ENCODE data around the gene TTBK2. TPM values are rescaled to one million over a fixed set of nuclear protein-coding genes. Genes with fewer than 3 reads are reported as not detected.

The TTBK2 gene
- polyA plus RNA-seq, 1 of the 3 experiments (the other 2 are of a cell fraction): 4.5 TPM

DNA sequence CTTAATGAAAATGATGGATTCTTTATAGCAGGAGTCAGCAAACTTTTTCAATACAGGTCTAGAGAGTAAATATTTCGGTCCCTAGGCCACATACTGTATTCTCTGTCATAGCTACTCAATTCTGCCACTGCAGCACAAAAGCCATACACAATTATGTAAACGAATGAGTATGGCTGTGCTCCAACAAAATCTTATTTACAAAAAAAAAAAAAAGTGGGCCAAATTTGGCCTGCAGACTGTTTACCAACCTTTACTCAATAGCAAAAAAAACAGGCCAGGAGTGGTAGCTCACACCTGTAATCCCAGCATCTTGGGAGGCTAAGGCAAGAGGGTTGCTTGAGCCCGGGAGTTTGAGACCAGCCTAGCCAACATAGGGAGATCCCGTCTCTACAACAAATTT, 41.1 kb downstream of the TTBK2 start (continued):
- TF ChIP-seq NRF1 (IDR thresholded peaks at IDR 0.05; ENCODE audit: low read depth, low read length) (no peak), RXRA (IDR thresholded peaks at IDR 0.05; ENCODE audit: borderline replicate concordance, low read depth) (no peak), GABPA (IDR thresholded peaks at IDR 0.05; ENCODE audit: low read depth) (no peak), CHD2 (IDR thresholded peaks at IDR 0.05; ENCODE audit: low read length, partially characterized antibody) (no peak), TCF12 (IDR thresholded peaks at IDR 0.05) (no peak), NFIC (IDR thresholded peaks at IDR 0.05; ENCODE audit: borderline replicate concordance) (no peak)
- TF ChIP-seq, protein P1, sequence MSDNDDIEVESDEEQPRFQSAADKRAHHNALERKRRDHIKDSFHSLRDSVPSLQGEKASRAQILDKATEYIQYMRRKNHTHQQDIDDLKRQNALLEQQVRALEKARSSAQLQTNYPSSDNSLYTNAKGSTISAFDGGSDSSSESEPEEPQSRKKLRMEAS (IDR thresholded peaks at IDR 0.05; ENCODE audit: low read depth): no peak

DNA sequence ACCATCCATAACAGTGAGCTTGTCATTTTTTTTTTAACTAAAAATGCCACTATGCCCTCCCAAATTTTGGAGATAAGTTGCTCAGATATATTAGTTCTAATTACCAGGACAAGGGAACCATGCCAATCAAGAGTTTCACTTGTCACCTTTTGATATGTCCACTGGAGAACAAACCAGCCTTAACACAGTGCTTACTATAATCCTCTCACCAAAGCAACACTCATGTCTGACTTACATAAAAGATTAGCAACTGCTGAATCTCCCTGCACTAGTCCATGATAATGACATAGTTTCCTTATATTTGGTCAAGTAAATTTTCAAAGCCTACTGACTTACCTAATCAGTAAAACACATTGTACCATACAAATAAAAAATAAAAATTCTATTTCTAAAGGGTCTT, 44.4 kb downstream of the TTBK2 start:
- no peaks in the 10 kb centered on the region for H3K4me1 ChIP-seq (ENCODE audit: control insufficient read depth in 1 of 2, insufficient read depth in 2 of 2, low read depth in 1 of 2, low read length in 1 of 2)
- no peak overlapping the region for H3K4me2 ChIP-seq
- H3F3A ChIP-seq (replicated peaks; ENCODE audit: insufficient read depth): peaks cover 10% of the 10 kb centered on the region
- no peaks in the 10 kb centered on the region for H4K20me1 ChIP-seq (ENCODE audit: insufficient read depth)
- no peaks in the 10 kb centered on the region for H3K9me3 ChIP-seq
- H3K9me2 ChIP-seq: no peaks in the 10 kb centered on the region
- no peaks in the 10 kb centered on the region for H3K36me3 ChIP-seq (replicated peaks in 1 of 2; ENCODE audit: control insufficient read depth in 1 of 2, insufficient read depth in 2 of 2, low read length in 1 of 2)
- H3K4me3 ChIP-seq (ENCODE audit: low read depth in 2 of 2, low read length in 1 of 2): no peak overlapping the region
- H2AFZ ChIP-seq (ENCODE audit: low read depth): no peak overlapping the region
- no peak for DNase-seq
- no peak overlapping the region for H3K9ac ChIP-seq
- TF ChIP-seq SIN3A (IDR thresholded peaks at IDR 0.05; ENCODE audit: borderline replicate concordance, low read depth, low read length) (no peak), YY1 (IDR thresholded peaks at IDR 0.05; ENCODE audit: low read depth) (no peak), SMC3 (IDR thresholded peaks at IDR 0.05; ENCODE audit: low read depth, low read length) (no peak)
- TF ChIP-seq, protein P2, sequence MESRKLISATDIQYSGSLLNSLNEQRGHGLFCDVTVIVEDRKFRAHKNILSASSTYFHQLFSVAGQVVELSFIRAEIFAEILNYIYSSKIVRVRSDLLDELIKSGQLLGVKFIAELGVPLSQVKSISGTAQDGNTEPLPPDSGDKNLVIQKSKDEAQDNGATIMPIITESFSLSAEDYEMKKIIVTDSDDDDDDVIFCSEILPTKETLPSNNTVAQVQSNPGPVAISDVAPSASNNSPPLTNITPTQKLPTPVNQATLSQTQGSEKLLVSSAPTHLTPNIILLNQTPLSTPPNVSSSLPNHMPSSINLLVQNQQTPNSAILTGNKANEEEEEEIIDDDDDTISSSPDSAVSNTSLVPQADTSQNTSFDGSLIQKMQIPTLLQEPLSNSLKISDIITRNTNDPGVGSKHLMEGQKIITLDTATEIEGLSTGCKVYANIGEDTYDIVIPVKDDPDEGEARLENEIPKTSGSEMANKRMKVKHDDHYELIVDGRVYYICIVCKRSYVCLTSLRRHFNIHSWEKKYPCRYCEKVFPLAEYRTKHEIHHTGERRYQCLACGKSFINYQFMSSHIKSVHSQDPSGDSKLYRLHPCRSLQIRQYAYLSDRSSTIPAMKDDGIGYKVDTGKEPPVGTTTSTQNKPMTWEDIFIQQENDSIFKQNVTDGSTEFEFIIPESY (IDR thresholded peaks at IDR 0.05; ENCODE audit: borderline replicate concordance, low read depth): no peak
- TF ChIP-seq, protein P3, sequence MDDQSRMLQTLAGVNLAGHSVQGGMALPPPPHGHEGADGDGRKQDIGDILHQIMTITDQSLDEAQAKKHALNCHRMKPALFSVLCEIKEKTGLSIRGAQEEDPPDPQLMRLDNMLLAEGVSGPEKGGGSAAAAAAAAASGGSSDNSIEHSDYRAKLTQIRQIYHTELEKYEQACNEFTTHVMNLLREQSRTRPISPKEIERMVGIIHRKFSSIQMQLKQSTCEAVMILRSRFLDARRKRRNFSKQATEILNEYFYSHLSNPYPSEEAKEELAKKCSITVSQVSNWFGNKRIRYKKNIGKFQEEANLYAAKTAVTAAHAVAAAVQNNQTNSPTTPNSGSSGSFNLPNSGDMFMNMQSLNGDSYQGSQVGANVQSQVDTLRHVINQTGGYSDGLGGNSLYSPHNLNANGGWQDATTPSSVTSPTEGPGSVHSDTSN (IDR thresholded peaks at IDR 0.05): no peak
- TF ChIP-seq, protein P4, sequence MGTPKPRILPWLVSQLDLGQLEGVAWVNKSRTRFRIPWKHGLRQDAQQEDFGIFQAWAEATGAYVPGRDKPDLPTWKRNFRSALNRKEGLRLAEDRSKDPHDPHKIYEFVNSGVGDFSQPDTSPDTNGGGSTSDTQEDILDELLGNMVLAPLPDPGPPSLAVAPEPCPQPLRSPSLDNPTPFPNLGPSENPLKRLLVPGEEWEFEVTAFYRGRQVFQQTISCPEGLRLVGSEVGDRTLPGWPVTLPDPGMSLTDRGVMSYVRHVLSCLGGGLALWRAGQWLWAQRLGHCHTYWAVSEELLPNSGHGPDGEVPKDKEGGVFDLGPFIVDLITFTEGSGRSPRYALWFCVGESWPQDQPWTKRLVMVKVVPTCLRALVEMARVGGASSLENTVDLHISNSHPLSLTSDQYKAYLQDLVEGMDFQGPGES (IDR thresholded peaks at IDR 0.05; ENCODE audit: low read depth, low read length): no peak
- TF ChIP-seq, protein P5, sequence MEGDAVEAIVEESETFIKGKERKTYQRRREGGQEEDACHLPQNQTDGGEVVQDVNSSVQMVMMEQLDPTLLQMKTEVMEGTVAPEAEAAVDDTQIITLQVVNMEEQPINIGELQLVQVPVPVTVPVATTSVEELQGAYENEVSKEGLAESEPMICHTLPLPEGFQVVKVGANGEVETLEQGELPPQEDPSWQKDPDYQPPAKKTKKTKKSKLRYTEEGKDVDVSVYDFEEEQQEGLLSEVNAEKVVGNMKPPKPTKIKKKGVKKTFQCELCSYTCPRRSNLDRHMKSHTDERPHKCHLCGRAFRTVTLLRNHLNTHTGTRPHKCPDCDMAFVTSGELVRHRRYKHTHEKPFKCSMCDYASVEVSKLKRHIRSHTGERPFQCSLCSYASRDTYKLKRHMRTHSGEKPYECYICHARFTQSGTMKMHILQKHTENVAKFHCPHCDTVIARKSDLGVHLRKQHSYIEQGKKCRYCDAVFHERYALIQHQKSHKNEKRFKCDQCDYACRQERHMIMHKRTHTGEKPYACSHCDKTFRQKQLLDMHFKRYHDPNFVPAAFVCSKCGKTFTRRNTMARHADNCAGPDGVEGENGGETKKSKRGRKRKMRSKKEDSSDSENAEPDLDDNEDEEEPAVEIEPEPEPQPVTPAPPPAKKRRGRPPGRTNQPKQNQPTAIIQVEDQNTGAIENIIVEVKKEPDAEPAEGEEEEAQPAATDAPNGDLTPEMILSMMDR (IDR thresholded peaks at IDR 0.05): no peak
- no peaks in the 10 kb centered on the region for H3K27me3 ChIP-seq (ENCODE audit: insufficient read depth)
- POLR2A ChIA-PET: no interaction called here
- no peak overlapping the region for H3K27ac ChIP-seq (ENCODE audit: low read depth in 2 of 2, low read length in 1 of 2)
- CTCF ChIA-PET: no interaction called here
- peaks cover 12% of the 10 kb centered on the region; the same call in 1 of the 2 replicates for H3K79me2 ChIP-seq (ENCODE audit: insufficient read depth)

Data from SK-N-SH (cell line).